Measurements from ENCODE around the gene APOLD1.
"Not testable (repeated sequence)": the region's sequence is repeated elsewhere in the genome, so short reads cannot be mapped to it uniquely, and the experiment has no call there.

APOLD1 gene

GRCh38 chr12:12837025-12837812, 51.8 kb downstream of the APOLD1 start:
- no peak overlapping the region for H3K27ac ChIP-seq (ENCODE audit: insufficient read depth, low read length, poor library complexity, severe bottlenecking)
- DNase-seq, result no peak

GRCh38 chr12:12837813-12838153, 52.3 kb downstream of the APOLD1 start:
- no peak overlapping the region for H3K27ac ChIP-seq (ENCODE audit: insufficient read depth, low read length, poor library complexity, severe bottlenecking)
- no peak overlapping the region for H3K4me3 ChIP-seq (ENCODE audit: insufficient read depth, low read depth, low read length, poor library complexity, severe bottlenecking)
- peaks cover 9% of the 10 kb centered on the region for H3K36me3 ChIP-seq (ENCODE audit: control insufficient read depth, insufficient read depth, low read length)
- no peaks in the 10 kb centered on the region for H3K4me1 ChIP-seq (ENCODE audit: control insufficient read depth, insufficient read depth, low read length, poor library complexity, severe bottlenecking)
- no peaks in the 10 kb centered on the region for H3K9me3 ChIP-seq (ENCODE audit: control insufficient read depth, low read length)
- no peak for DNase-seq
- no peaks in the 10 kb centered on the region for H3K27me3 ChIP-seq (replicated peaks; ENCODE audit: control insufficient read depth, insufficient read depth, low read length, poor library complexity, severe bottlenecking)

More at GRCh38 chr12:12837025-12837812, 51.8 kb downstream of the APOLD1 start:
- Histone ChIP-seq H3K9me3 (ENCODE audit: control insufficient read depth, low read length) (no peaks in the 10 kb centered on the region), H3K4me3 (ENCODE audit: insufficient read depth, low read depth, low read length, poor library complexity, severe bottlenecking) (no peak overlapping the region), H3K36me3 (ENCODE audit: control insufficient read depth, insufficient read depth, low read length) (peaks cover 13% of the 10 kb centered on the region), H3K4me1 (ENCODE audit: control insufficient read depth, insufficient read depth, low read length, poor library complexity, severe bottlenecking) (no peaks in the 10 kb centered on the region), H3K27me3 (replicated peaks; ENCODE audit: control insufficient read depth, insufficient read depth, low read length, poor library complexity, severe bottlenecking) (no peaks in the 10 kb centered on the region)

GRCh38 chr12:12839003-12839395, 53.5 kb downstream of the APOLD1 start:
- Histone ChIP-seq H3K4me1 (ENCODE audit: control insufficient read depth, insufficient read depth, low read length, poor library complexity, severe bottlenecking) (no peaks in the 10 kb centered on the region), H3K36me3 (ENCODE audit: control insufficient read depth, insufficient read depth, low read length) (no peaks in the 10 kb centered on the region), H3K27me3 (replicated peaks; ENCODE audit: control insufficient read depth, insufficient read depth, low read length, poor library complexity, severe bottlenecking) (no peaks in the 10 kb centered on the region), H3K27ac (ENCODE audit: insufficient read depth, low read length, poor library complexity, severe bottlenecking) (no peak overlapping the region), H3K4me3 (ENCODE audit: insufficient read depth, low read depth, low read length, poor library complexity, severe bottlenecking) (no peak overlapping the region), H3K9me3 (ENCODE audit: control insufficient read depth, low read length) (no peaks in the 10 kb centered on the region)
- DNase-seq, result no peak

- not testable (repeated sequence) for H3K27me3 ChIP-seq (replicated peaks; ENCODE audit: control insufficient read depth, insufficient read depth, low read length, poor library complexity, severe bottlenecking); DNase-seq; H3K9me3 ChIP-seq (ENCODE audit: control insufficient read depth, low read length); H3K4me3 ChIP-seq (ENCODE audit: insufficient read depth, low read depth, low read length, poor library complexity, severe bottlenecking); H3K27ac ChIP-seq (ENCODE audit: insufficient read depth, low read length, poor library complexity, severe bottlenecking); H3K4me1 ChIP-seq (ENCODE audit: control insufficient read depth, insufficient read depth, low read length, poor library complexity, severe bottlenecking); H3K36me3 ChIP-seq (ENCODE audit: control insufficient read depth, insufficient read depth, low read length)
Measured at GRCh38 chr12:12839439-12839838, 54.0 kb downstream of the APOLD1 start.

- no peaks in the 10 kb centered on the region for H3K36me3 ChIP-seq (ENCODE audit: control insufficient read depth, insufficient read depth, low read length)
- no peaks in the 10 kb centered on the region for H3K27me3 ChIP-seq (replicated peaks; ENCODE audit: control insufficient read depth, insufficient read depth, low read length, poor library complexity, severe bottlenecking)
- no peak overlapping the region for H3K4me3 ChIP-seq (ENCODE audit: insufficient read depth, low read depth, low read length, poor library complexity, severe bottlenecking)
- no peaks in the 10 kb centered on the region for H3K9me3 ChIP-seq (ENCODE audit: control insufficient read depth, low read length)
- no peak overlapping the region for H3K27ac ChIP-seq (ENCODE audit: insufficient read depth, low read length, poor library complexity, severe bottlenecking)
- no peak for DNase-seq
- no peaks in the 10 kb centered on the region for H3K4me1 ChIP-seq (ENCODE audit: control insufficient read depth, insufficient read depth, low read length, poor library complexity, severe bottlenecking)
Measured at GRCh38 chr12:12839873-12840579, 54.6 kb downstream of the APOLD1 start.

GRCh38 chr12:12840580-12840899, 55.1 kb downstream of the APOLD1 start:
- Histone ChIP-seq H3K9me3 (ENCODE audit: control insufficient read depth, low read length) (no peaks in the 10 kb centered on the region), H3K4me1 (ENCODE audit: control insufficient read depth, insufficient read depth, low read length, poor library complexity, severe bottlenecking) (no peaks in the 10 kb centered on the region), H3K4me3 (ENCODE audit: insufficient read depth, low read depth, low read length, poor library complexity, severe bottlenecking) (no peak overlapping the region), H3K36me3 (ENCODE audit: control insufficient read depth, insufficient read depth, low read length) (no peaks in the 10 kb centered on the region), H3K27ac (ENCODE audit: insufficient read depth, low read length, poor library complexity, severe bottlenecking) (no peak overlapping the region), H3K27me3 (replicated peaks; ENCODE audit: control insufficient read depth, insufficient read depth, low read length, poor library complexity, severe bottlenecking) (no peaks in the 10 kb centered on the region)
- no peak for DNase-seq
